HL-60 (cell line): ENCODE data around the gene RHOH.

Experiments used
- GABPA ChIP-seq: IDR thresholded peaks from 2 replicates; pipeline ENCODE4 v1.6.1; 2012; ENCODE audit warnings: low read depth
- POLR2AphosphoS5 ChIP-seq: IDR thresholded peaks from 2 replicates; pipeline ENCODE4 v1.6.1; 2012; ENCODE audit warnings: low read depth
- REST ChIP-seq: IDR thresholded peaks from 2 replicates; pipeline ENCODE4 v1.6.1; 2012; ENCODE audit warnings: low read depth; ENCODE audit not compliant: insufficient replicate concordance
- SPI1 ChIP-seq: IDR thresholded peaks from 2 replicates; pipeline ENCODE4 v1.6.1; 2012; ENCODE audit warnings: low read depth, mild to moderate bottlenecking, borderline replicate concordance
- TF ChIP-seq, protein P1 (sequence below): IDR thresholded peaks from one replicate; pipeline ENCODE4 v1.5.1; 2011; ENCODE audit warnings: low read length, control low read depth, inconsistent platforms; ENCODE audit not compliant: insufficient read depth

- TF ChIP-seq, protein P1, sequence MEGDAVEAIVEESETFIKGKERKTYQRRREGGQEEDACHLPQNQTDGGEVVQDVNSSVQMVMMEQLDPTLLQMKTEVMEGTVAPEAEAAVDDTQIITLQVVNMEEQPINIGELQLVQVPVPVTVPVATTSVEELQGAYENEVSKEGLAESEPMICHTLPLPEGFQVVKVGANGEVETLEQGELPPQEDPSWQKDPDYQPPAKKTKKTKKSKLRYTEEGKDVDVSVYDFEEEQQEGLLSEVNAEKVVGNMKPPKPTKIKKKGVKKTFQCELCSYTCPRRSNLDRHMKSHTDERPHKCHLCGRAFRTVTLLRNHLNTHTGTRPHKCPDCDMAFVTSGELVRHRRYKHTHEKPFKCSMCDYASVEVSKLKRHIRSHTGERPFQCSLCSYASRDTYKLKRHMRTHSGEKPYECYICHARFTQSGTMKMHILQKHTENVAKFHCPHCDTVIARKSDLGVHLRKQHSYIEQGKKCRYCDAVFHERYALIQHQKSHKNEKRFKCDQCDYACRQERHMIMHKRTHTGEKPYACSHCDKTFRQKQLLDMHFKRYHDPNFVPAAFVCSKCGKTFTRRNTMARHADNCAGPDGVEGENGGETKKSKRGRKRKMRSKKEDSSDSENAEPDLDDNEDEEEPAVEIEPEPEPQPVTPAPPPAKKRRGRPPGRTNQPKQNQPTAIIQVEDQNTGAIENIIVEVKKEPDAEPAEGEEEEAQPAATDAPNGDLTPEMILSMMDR: no peak
- TF ChIP-seq POLR2AphosphoS5: no peak
- TF ChIP-seq SPI1: peak; percentile 26; the same call in 1 of the 2 replicates
- TF ChIP-seq GABPA: no peak
- TF ChIP-seq REST: no peak
These were observed 16.1 kb downstream of the RHOH start for GRCh38 chr4:40212674-40213527.
